Activated T-cell treated with anti-CD3 and anti-CD28 coated beads for 4 hours (primary cell): ENCODE results near the gene ANO9.

Experiments
- DNase-seq: peaks from one replicate; pipeline ENCODE4 v3.0.0-alpha.2; 2020

ANO9 gene

GRCh38 chr11:380996-381395, 60.8 kb downstream of the ANO9 start:
- DNase-seq: no peak

- no peak for DNase-seq
These were observed 61.3 kb downstream of the ANO9 start for GRCh38 chr11:380491-380890.

- no peak for DNase-seq
These were observed 61.7 kb downstream of the ANO9 start for GRCh38 chr11:380095-380480.

DNA sequence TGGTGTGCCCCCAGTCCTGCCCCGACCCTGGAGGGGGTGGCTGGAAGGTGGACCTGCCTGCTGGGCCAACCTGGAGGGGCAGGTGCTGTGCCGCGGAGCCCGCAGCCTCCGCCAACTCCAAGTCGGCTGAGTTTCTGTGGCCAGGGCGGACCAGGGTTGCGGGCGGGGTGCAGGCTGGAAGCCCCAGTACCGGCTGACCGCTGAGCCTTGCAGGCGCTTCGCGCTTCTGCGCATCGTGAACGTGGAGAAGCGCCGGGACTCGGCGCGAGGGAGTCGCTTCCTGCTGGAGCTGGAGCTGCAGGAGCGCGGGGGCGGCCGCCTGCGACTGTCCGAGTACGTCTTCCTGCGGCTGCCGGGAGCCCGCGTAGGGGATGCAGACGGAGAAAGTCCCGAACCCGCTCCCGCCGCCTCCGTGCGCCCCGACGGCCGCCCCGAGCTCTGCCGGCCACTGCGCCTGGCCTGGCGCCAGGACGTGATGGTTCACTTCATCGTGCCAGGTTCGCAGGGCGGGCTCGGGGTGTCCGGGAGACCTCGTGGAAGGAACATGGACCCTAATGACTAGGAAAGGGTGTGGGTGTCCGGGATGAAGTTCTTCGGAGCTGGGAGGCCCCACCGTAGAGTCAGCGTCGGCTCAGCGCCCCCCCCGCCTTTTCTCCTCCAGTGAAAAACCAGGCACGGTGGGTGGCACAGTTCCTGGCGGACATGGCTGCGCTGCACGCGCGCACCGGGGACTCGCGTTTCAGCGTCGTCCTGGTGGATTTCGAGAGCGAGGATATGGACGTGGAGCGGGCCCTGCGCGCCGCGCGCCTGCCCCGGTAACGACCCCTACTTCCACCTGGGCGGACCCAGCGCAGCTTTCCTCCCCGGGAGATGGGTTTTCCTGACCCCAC, 62.4 kb downstream of the ANO9 start:
- no peak for DNase-seq

GRCh38 chr11:377883-378500, 63.8 kb downstream of the ANO9 start:
- DNase-seq: no peak

DNA sequence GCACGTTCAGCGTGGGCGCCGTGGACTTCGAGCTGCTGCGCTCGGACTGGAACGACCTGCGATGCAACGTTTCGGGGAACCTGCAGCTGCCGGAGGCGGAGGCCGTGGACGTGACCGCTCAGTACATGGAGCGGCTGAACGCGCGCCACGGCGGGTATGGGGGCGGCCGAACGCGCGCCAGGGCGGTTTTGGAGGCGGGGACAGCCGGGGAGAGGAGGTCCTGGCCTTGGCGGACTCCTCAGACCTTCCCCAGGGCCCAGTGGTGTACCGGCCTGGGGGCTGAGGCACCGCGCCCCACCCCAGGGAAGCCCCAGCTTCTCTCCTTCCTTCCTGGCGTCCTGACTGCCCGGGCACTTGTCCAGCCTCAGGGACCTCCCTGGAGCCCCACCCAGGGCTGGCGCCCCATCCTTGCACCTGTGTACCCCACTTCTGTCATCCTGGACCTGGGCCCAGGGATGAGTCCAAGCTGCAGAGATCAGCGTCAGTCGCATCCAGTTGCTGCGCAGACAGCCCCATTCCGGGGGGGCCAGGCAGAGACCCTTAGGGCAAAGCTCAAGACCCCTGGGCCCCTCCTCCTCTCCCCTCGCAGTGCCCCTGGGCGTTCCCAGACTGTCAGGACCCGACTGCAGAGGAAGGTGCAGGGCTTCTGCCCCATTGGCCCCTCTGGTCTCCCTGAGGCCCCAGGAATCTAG, 64.5 kb downstream of the ANO9 start:
- DNase-seq: no peak

GRCh38 chr11:376531-377173, 65.2 kb downstream of the ANO9 start:
- DNase-seq: no peak

DNA sequence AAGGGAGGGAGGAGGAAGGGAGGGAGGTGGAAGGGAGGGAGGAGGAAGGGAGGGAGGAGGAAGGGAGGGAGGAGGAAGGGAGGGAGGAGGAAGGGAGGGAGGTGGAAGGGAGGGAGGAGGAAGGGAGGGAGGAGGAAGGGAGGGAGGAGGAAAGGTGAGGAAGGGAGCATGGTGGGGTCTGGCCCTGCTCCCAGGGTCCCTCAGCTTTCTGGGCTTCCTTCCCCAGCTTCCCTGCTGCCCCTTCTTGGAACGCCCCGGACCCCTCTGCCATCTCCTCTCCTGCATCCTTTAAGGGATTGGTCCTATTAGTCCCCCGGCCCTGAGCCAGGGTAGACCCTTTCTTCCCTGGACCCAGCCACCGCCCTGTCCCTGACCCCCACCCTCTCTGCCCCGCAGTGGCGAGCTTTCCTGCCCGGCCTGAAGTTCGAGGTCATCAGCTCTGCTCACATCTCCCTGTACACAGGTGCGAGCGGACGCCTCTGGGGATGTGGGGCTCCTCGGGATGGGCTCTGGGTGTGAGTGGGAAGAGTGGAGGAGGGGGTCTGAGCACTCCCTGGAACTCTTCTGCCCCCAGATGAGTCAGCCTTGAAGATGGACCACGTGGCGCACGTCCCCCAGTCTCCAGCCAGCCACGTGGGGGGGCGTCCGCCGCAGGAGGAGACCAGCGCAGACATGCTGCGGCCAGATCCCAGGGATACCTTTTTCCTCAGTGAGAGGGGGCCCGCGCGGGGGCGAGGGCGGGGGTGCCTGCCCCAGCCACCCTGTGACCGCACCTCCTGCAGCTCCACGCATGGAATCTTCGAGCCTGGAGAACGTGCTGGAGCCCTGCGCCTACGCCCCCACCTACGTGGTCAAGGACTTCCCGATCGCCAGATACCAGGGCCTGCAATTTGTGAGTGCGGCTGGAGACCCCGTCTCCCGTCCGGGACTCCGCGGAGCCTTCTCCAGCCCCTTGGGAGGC, 66.5 kb downstream of the ANO9 start:
- no peak for DNase-seq

DNA sequence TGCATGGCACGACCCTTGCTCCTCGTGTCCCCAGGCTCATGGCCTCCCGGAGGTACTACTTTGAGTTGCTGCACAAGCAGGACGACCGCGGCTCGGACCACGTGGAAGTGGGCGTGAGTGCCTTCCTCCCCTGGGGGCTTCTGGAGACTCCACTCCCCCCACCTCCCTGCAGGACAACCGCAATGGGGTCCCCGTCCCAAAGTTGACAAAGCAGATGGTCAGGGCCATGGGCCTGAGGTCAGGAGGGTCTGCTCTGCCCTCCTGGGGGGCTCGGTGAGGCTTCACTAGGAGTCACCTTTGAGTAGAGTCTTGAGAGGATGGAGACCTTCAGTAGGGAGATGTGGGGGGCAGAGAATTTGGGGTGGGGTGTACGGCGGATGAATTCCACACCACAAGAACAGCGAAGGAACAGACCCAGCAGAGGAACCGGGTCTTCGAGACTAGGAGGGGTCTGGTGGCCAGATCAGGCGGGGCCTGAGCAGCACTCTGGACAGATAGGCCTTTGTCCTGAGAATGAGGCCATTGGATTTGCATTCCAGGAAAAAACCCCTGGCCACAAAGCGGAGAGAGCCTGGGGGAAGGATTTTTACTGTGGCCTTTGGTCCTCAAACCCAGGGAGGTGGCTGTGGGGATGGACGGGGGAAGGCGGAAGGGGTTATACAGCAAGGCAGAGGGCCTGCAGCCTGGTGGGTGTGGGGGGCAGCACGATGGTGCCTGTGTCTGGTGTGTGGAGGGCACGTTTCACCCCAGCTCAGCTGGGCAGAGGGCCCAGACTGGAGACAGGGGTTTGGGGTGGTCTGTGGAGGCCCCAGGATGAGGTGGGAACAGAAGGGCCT, 67.9 kb downstream of the ANO9 start:
- DNase-seq: no peak

DNA sequence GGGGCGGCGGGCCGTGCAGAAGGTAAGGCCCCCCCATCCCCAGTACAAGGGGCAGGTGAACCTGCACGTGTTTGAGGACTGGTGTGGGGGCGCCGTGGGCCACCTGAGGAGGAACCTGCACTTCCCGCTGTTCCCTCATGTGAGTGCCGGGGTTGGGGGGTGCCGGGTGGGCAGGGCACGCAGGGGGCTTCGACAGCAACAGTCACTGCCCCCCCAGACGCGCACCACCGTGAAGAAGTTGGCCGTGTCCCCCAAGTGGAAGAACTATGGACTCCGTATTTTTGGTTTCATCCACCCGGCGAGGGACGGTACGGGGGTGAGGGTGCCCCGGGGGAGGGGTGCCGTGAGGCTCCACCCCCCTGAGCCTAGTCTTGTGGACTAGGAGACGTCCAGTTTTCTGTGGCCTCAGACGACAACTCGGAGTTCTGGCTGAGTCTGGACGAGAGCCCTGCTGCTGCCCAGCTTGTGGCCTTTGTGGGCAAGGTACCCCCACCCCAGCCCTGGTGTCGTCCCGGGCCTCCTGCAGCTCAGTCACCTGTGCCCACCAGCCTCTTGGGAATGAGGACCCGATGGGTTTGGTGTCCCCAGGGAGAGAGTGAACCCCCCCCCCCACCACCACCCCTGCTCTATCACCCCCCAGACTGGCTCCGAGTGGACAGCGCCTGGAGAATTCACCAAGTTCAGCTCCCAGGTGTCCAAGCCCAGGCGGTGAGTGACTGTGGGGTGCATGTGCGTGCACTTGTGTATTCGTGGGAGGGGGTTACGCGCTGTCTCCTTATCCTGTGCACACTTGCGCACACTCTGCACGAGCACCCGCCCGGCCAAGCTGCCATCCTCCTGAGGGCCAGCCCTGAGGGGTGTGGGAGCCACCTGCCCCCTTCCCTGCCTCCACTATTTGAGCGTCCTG, 68.7 kb downstream of the ANO9 start:
- DNase-seq: no peak

GRCh38 chr11:371716-372590, 69.9 kb downstream of the ANO9 start:
- DNase-seq: no peak

- DNase-seq: no peak
These were observed 70.8 kb downstream of the ANO9 start for GRCh38 chr11:371051-371450.

DNA sequence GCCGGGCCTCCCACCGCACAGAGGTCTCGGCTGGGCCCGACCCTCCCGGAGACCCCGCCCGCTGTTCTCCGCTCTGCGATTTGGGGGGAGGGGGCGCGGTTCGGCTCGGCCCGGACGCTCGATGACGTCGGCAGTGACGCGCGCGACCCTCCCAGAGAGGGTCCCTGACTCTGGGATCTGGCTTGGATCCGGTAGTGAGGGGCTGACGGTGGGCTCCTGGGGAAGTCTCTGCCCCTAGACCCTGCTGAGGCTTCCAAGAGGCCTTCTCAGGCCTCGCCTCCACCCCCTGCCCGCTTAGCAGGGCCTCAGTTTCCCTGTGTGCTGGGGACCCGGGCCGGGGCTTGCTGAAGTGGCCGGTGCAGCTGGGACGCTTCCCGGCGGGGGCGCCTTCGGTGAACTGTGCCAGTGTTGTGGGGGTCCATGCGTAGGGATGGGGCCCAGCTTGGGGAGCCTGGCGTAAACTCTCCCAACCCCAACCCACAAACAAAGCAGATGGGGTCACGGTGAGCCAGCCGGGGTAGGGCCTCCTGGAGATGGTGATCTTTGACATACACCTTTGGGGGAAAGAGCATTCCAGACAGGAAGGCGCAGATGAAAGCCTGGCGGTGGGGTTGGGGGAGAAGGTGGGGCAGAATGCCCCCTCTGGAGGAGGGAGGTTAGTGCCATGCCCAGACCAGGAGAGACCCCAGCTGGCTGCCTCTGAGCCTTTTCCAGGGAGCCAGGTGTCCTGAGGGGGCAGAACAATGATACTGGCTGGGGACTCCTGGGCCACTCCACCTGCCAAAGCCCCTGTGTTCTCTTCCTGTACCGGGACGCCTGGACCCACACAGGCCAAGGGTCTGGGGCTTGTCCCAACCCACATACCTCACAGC, 71.5 kb downstream of the ANO9 start:
- no peak for DNase-seq

GRCh38 chr11:369336-370018, 72.3 kb downstream of the ANO9 start, which contains the start of gene B4GALNT4:
B4GALNT4 (plus strand) TSS chr11:369499; CDS start chr11:369804, 305 bp downstream.
- DNase-seq: no peak

DNA sequence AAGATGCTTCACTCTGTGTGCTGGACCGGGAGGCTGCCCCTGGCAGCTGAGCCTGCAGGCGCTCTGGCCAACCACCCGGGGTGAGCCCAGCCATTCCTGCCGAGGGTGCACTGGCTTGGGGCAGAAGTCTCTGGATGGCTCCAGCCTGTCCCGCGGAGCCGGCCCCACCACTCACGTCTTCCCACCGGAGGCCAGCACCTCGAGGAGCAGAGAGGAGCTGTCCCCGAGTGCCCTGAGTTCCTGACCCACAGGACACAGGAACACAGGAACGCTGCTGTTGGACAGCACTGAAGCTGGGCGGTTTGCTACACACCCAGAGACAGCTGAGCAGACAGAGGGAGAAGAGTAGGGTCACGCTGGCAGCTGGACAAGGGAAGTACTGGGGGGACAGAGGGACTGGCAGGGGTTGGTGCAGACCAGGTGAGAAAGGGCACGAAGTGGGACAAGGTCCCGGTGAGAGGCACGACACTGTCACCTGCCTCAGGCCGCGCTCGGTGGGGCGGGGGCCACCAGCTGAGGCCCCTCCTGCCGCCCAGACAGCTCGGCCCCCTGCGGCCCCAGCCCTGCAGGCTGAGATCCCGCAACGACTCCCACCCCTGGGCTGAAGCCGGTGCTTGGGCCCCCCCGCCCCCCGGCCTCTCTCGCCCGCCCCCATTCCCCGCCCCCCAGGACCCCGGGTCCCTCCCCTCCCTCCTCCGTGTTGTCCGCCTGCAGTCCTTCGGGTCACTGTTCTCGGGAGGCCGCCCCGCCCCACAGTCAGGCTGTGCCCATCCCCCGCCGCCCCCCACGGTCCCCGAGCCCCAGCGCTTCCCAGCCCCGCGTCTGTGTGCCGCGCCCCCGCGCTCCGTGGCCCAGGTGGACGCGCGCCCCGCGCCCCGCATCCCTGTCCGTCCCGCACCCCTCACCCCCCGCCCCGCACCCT, 73.1 kb downstream of the ANO9 start:
- DNase-seq: no peak

GRCh38 chr11:367956-368413, 73.8 kb downstream of the ANO9 start:
- DNase-seq: no peak
